T-cell (primary cell): ENCODE data around the gene ATAD2B. TPM values are rescaled to one million over a fixed set of nuclear protein-coding genes. Genes with fewer than 3 reads are reported as not detected.

Experiments used
- ATAC-seq, 4 experiments: fragments of 200-7000 bp in 3 of 4; fragments of 150-1000 bp in 1 of 4; cut with Tn5 transposase; replicated peaks in 1 of 4; 1 replicate in 3 of 4; 2 replicates in 1 of 4; pipeline ENCODE4 v1.10.0; 2021; ENCODE audit warnings: moderate library complexity in 3 of 4, mild to moderate bottlenecking in 2 of 4, moderate number of reproducible peaks in 1 of 4
- CTCF ChIA-PET, 2 donors: fragments of 300-600 bp; sonication (Branson Sonifier 250); formaldehyde crosslinking; loops; one replicate each; lab custom pipeline; 2022; ENCODE audit warnings: antibody characterized with exemption in 2 of 2; lab: Charles Lee
- POLR2A ChIA-PET, 2 donors: fragments of 300-600 bp; sonication (Branson Sonifier 250); formaldehyde crosslinking; loops; one replicate each; lab custom pipeline; 2022; ENCODE audit warnings: antibody characterized with exemption in 2 of 2; lab: Charles Lee
- DNase-seq, 35 experiments: peaks; one replicate each; pipeline versions ENCODE4 v3.0.0 to v3.0.0-alpha.2; 2013 to 2023
- H3K27ac ChIP-seq: one replicate; pipeline ENCODE4 v1.5.1; 2013; ENCODE audit warnings: low read length
- H3K27me3 ChIP-seq, 2 experiments: replicated peaks in 1 of 2; 1 replicate in 1 of 2; 2 replicates in 1 of 2; pipeline versions ENCODE4 v1.6.1 to v1.7.0; 2013; ENCODE audit warnings: low read length in 1 of 2, mixed read lengths in 1 of 2; ENCODE audit not compliant: control insufficient read depth in 2 of 2, insufficient read depth in 2 of 2; ENCODE audit errors: extremely low read depth in 1 of 2
- H3K36me3 ChIP-seq, 2 donors: 1 replicate in 1 of 2; 2 replicates in 1 of 2; pipeline versions ENCODE4 v1.6.1 to v1.7.0; 2013; ENCODE audit warnings: low read length in 1 of 2; ENCODE audit not compliant: control insufficient read depth in 2 of 2, insufficient read depth in 1 of 2; ENCODE audit errors: extremely low read depth in 1 of 2
- H3K4me1 ChIP-seq, 2 experiments: 1 replicate in 1 of 2; 2 replicates in 1 of 2; pipeline versions ENCODE4 v1.6.1 to v1.7.0; 2013; ENCODE audit warnings: low read length in 2 of 2, mixed read lengths in 1 of 2; ENCODE audit not compliant: insufficient read depth in 2 of 2, control insufficient read depth in 1 of 2; ENCODE audit errors: extremely low read depth in 1 of 2
- H3K4me3 ChIP-seq, 2 donors: 1 replicate in 1 of 2; 2 replicates in 1 of 2; pipeline versions ENCODE4 v1.5.1 to v1.7.0; 2013; ENCODE audit warnings: mild to moderate bottlenecking in 2 of 2, low read length in 1 of 2, moderate library complexity in 1 of 2; ENCODE audit not compliant: control insufficient read depth in 1 of 2; ENCODE audit errors: extremely low read depth in 1 of 2
- H3K9me3 ChIP-seq: 2 replicates; pipeline ENCODE4 v1.7.0; 2013
- H3K27ac Mint-ChIP-seq, 2 donors: one replicate each; pipeline ENCODE4 v1.8.0; 2020 to 2021; ENCODE audit warnings: mild to moderate bottlenecking in 2 of 2, mixed read lengths in 2 of 2
- H3K27me3 Mint-ChIP-seq, 2 donors: one replicate each; pipeline ENCODE4 v1.8.0; 2021 to 2022; ENCODE audit warnings: mixed read lengths in 2 of 2
- H3K36me3 Mint-ChIP-seq: one replicate; pipeline ENCODE4 v1.8.0; 2021; ENCODE audit warnings: mixed read lengths
- H3K4me1 Mint-ChIP-seq, 3 donors: one replicate each; pipeline ENCODE4 v1.8.0; 2020 to 2022; ENCODE audit warnings: mixed read lengths in 3 of 3, mild to moderate bottlenecking in 1 of 3
- H3K4me3 Mint-ChIP-seq, 3 donors: one replicate each; pipeline ENCODE4 v1.8.0; 2020 to 2022; ENCODE audit warnings: mild to moderate bottlenecking in 3 of 3, mixed read lengths in 3 of 3, moderate library complexity in 3 of 3
- H3K9me3 Mint-ChIP-seq, 3 donors: one replicate each; pipeline ENCODE4 v1.8.0; 2020 to 2022; ENCODE audit warnings: mixed read lengths in 3 of 3
- WGBS: methylation state at CpG from one replicate; pipeline ENCODE4 v1.1.5; 2013; ENCODE audit warnings: missing lambda C conversion rate; ENCODE audit not compliant: insufficient coverage; 5-methylcytosine and 5-hydroxymethylcytosine counted together
- total RNA-seq, 35 experiments: library from RNA in 6 of 35; stranded (reverse) in 6 of 35; fragments of 120-200 nt in 1 of 35; gene quantifications; one replicate each; pipeline versions ENCODE4 v1.2.1 to v1.2.4 and lab custom pipeline; 2013 to 2026

The ATAD2B gene
- total RNA-seq, 5 donors from 2014 or later (not counting 1 experiment from before 2014, with no cell fraction given), result 33.9 to 49.3 (median 40.6) TPM

- no peaks in the 10 kb centered on the region for H3K9me3 ChIP-seq
- Mint-ChIP-seq H3K4me3 (no peak overlapping the region), H3K27ac (no peak overlapping the region), H3K27me3 (no peaks in the 10 kb centered on the region), H3K4me1 (no peaks in the 10 kb centered on the region), H3K9me3 (peaks cover 0 to 6% (median 2%) of the 10 kb centered on the region in 3 donors), H3K36me3 (peaks cover 32% of the 10 kb centered on the region)
- CTCF ChIA-PET, result interaction anchor here (0.6 to 1.9 kb wide), 3 partner anchors 11 to 955 kb away, joined by 3 to 6 read pairs (median 4); no protein-coding TSS in a partner anchor
- H3K27me3 ChIP-seq, result no peaks in the 10 kb centered on the region
- WGBS, result 83% methylated on average over 8 of the region's 9 CpGs
- H3K36me3 ChIP-seq, result peaks cover 10 to 14% of the 10 kb centered on the region in 2 donors
- H3K4me3 ChIP-seq, result no peak overlapping the region
- POLR2A ChIA-PET, result no interaction called here
- no peak for DNase-seq
- H3K27ac ChIP-seq, result no peak overlapping the region
- no peak for ATAC-seq
- no peaks in the 10 kb centered on the region for H3K4me1 ChIP-seq
These were observed 89.9 kb downstream of the ATAD2B start for GRCh38 chr2:23836971-23837565.

- Mint-ChIP-seq H3K27me3 (no peaks in the 10 kb centered on the region), H3K4me3 (no peak overlapping the region), H3K36me3 (peaks cover 26% of the 10 kb centered on the region), H3K9me3 (peaks cover 0 to 6% (median 2%) of the 10 kb centered on the region in 3 donors), H3K4me1 (no peaks in the 10 kb centered on the region), H3K27ac (no peak overlapping the region)
- no peak for DNase-seq
- Histone ChIP-seq H3K4me1 (no peaks in the 10 kb centered on the region), H3K27me3 (no peaks in the 10 kb centered on the region), H3K4me3 (no peak overlapping the region), H3K36me3 (peaks cover 7 to 14% of the 10 kb centered on the region in 2 donors), H3K9me3 (no peaks in the 10 kb centered on the region), H3K27ac (no peak overlapping the region)
- ChIA-PET CTCF (interaction anchor here (0.6 to 1.9 kb wide), 3 partner anchors 10 to 956 kb away, joined by 3 to 6 read pairs (median 4); no protein-coding TSS in a partner anchor), POLR2A (no interaction called here)
- no peak for ATAC-seq
- 92% methylated on average over 5 of the region's 5 CpGs for WGBS
These were observed 90.4 kb downstream of the ATAD2B start for GRCh38 chr2:23836505-23836904.

- no peak overlapping the region for H3K27ac ChIP-seq
- Mint-ChIP-seq H3K27me3 (no peaks in the 10 kb centered on the region), H3K27ac (no peak overlapping the region), H3K9me3 (peaks cover 0 to 6% (median 2%) of the 10 kb centered on the region in 3 donors), H3K4me1 (no peaks in the 10 kb centered on the region), H3K36me3 (peaks cover 24% of the 10 kb centered on the region), H3K4me3 (no peak overlapping the region)
- CTCF ChIA-PET, result interaction anchor here (0.9 to 1.9 kb wide), 3 partner anchors 10 to 12 kb away, joined by 3 to 4 read pairs (median 3); no protein-coding TSS in a partner anchor
- H3K9me3 ChIP-seq, result no peaks in the 10 kb centered on the region
- DNase-seq (no peak), ATAC-seq (no peak)
- 94% methylated on average over 5 of the region's 9 CpGs for WGBS
- no peak overlapping the region for H3K4me3 ChIP-seq
- peaks cover 3 to 14% of the 10 kb centered on the region in 2 donors for H3K36me3 ChIP-seq
- no peaks in the 10 kb centered on the region for H3K4me1 ChIP-seq
- H3K27me3 ChIP-seq, result no peaks in the 10 kb centered on the region
- POLR2A ChIA-PET, result no interaction called here
These were observed 90.9 kb downstream of the ATAD2B start for GRCh38 chr2:23835988-23836387.

- Mint-ChIP-seq H3K27me3 (no peaks in the 10 kb centered on the region), H3K9me3 (peaks cover 0 to 3% (median 2%) of the 10 kb centered on the region in 3 donors), H3K27ac (no peak overlapping the region), H3K36me3 (peaks cover 19% of the 10 kb centered on the region), H3K4me1 (no peaks in the 10 kb centered on the region), H3K4me3 (no peak overlapping the region)
- H3K27me3 ChIP-seq, result no peaks in the 10 kb centered on the region
- H3K27ac ChIP-seq, result no peak overlapping the region
- peaks cover 3 to 12% of the 10 kb centered on the region in 2 donors for H3K36me3 ChIP-seq
- H3K9me3 ChIP-seq, result no peaks in the 10 kb centered on the region
- no peaks in the 10 kb centered on the region for H3K4me1 ChIP-seq
- no peak for ATAC-seq
- H3K4me3 ChIP-seq, result no peak overlapping the region
- DNase-seq, result no peak
- ChIA-PET CTCF (interaction anchor here (0.6 to 1.0 kb wide), 3 partner anchors 11 to 349 kb away, joined by 3 read pairs; no protein-coding TSS in a partner anchor), POLR2A (interaction anchor here in 1 of 2 donors (0.6 kb wide), 1 partner anchor 12 kb away, joined by 3 read pairs; no protein-coding TSS in a partner anchor)
- WGBS, result 100% methylated on average over 3 of the region's 5 CpGs
These were observed 91.5 kb downstream of the ATAD2B start for GRCh38 chr2:23835423-23835822.

- Mint-ChIP-seq H3K27me3 (no peaks in the 10 kb centered on the region), H3K4me3 (no peak overlapping the region), H3K9me3 (no peaks in the 10 kb centered on the region), H3K36me3 (no peaks in the 10 kb centered on the region), H3K4me1 (no peaks in the 10 kb centered on the region), H3K27ac (peak overlapping the region in 1 of 2 donors; percentile 55)
- DNase-seq, result no peak
- Histone ChIP-seq H3K4me1 (no peaks in the 10 kb centered on the region), H3K27me3 (no peaks in the 10 kb centered on the region), H3K9me3 (no peaks in the 10 kb centered on the region), H3K4me3 (no peak overlapping the region), H3K27ac (no peak overlapping the region), H3K36me3 (peaks cover 0 to 4% of the 10 kb centered on the region in 2 donors)
- no peak for ATAC-seq
- CTCF ChIA-PET, result interaction anchor here in 1 of 2 donors (0.5 to 0.9 kb wide), 3 partner anchors 120 to 256 kb away, joined by 3 to 6 read pairs (median 5); partner anchors contain the start of gene TP53I3
- WGBS, result no CpG with 5 or more reads among the region's 1 CpG
- POLR2A ChIA-PET, result no interaction called here
These were observed 97.9 kb downstream of the ATAD2B start for GRCh38 chr2:23828986-23829385.

GRCh38 chr2:23828256-23828980, 98.5 kb downstream of the ATAD2B start:
- ChIA-PET POLR2A (no interaction called here), CTCF (interaction anchor here (0.5 to 0.7 kb wide), 3 partner anchors 11 to 253 kb away, joined by 3 to 6 read pairs (median 5); no protein-coding TSS in a partner anchor)
- Histone ChIP-seq H3K27ac (no peak overlapping the region), H3K36me3 (peaks cover 0 to 5% of the 10 kb centered on the region in 2 donors), H3K4me1 (no peaks in the 10 kb centered on the region), H3K27me3 (no peaks in the 10 kb centered on the region), H3K9me3 (no peaks in the 10 kb centered on the region), H3K4me3 (no peak overlapping the region)
- no peak overlapping the region for H3K4me3 Mint-ChIP-seq
- H3K36me3 Mint-ChIP-seq, result peaks cover under 1% of the 10 kb centered on the region
- H3K27me3 Mint-ChIP-seq, result no peaks in the 10 kb centered on the region
- no peaks in the 10 kb centered on the region for H3K4me1 Mint-ChIP-seq
- DNase-seq, result no peak
- peak overlapping the region; percentile 55 to 57 for H3K27ac Mint-ChIP-seq
- WGBS, result no CpG with 5 or more reads among the region's 1 CpG
- no peak for ATAC-seq
- H3K9me3 Mint-ChIP-seq, result no peaks in the 10 kb centered on the region
